ENCODE results near the gene GYPC. TPM values are rescaled to one million over a fixed set of nuclear protein-coding genes. Genes with fewer than 3 reads are reported as not detected.

GYPC gene
- total RNA-seq, 2 experiments from 2014 or later: 150 to 155 TPM

DNA sequence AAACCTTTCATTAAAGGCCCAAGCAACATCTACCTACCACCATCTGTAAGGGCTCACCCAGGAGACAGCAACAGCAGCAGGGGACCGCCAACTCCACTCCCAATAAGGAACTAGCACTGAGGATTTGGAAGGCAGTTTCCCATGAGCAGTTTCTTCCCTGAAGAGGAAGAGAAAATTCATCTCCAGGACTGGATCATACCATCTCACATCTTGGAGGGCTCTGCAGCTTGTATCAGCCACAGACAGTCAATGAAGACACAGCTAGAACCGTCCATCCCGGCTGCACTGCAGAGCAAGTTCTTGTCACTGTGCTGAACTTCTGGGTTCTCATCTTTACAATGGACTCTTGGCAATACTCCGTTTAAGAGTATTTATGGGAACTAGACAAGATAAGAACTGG lies 2.8 kb upstream of the GYPC start:
- intact Hi-C loops (cut with micrococcal nuclease): no loop called here
- Mint-ChIP-seq H3K27me3 (ENCODE audit: low read depth) (no peaks in the 10 kb centered on the region), H3K27ac (no peak overlapping the region), H3K4me3 (no peak overlapping the region), H3K4me1 (ENCODE audit: low read depth) (peaks cover 17% of the 10 kb centered on the region), H3K9me3 (peaks cover 14% of the 10 kb centered on the region), H3K36me3 (ENCODE audit: low read depth) (peaks cover 18% of the 10 kb centered on the region)
- DNase-seq: no peak
- CTCF ChIA-PET: interaction anchor here (1.2 kb wide), 1 partner anchor 124 kb away, joined by 3 read pairs; no protein-coding TSS in a partner anchor

DNA sequence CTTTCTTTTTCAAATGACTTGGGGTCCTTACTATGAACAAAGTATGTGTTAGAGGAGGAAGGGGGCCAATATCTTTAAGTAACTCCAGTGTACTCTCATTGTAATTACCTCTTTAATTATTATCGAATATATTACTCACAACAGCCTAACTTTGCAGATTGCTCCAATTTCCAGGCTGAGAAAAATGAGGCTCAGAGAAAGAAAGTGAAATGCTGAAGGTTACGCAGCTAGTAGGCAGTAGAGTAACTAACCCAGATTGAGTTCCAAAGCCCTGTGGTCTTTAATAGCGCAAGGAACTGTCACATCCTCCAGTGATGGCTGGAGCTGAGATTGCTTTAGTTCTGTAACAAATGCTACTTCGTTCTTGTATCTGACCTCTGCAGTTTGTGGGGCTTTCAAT lies 2.2 kb upstream of the GYPC start:
- peaks cover 14% of the 10 kb centered on the region for H3K9me3 Mint-ChIP-seq
- H3K27ac Mint-ChIP-seq: no peak overlapping the region
- H3K4me3 Mint-ChIP-seq: no peak overlapping the region
- intact Hi-C loops (cut with micrococcal nuclease): no loop called here
- peaks cover 22% of the 10 kb centered on the region for H3K4me1 Mint-ChIP-seq (ENCODE audit: low read depth)
- no peak for DNase-seq
- H3K36me3 Mint-ChIP-seq (ENCODE audit: low read depth): peaks cover 22% of the 10 kb centered on the region
- no peaks in the 10 kb centered on the region for H3K27me3 Mint-ChIP-seq (ENCODE audit: low read depth)
- CTCF ChIA-PET: no interaction called here

DNA sequence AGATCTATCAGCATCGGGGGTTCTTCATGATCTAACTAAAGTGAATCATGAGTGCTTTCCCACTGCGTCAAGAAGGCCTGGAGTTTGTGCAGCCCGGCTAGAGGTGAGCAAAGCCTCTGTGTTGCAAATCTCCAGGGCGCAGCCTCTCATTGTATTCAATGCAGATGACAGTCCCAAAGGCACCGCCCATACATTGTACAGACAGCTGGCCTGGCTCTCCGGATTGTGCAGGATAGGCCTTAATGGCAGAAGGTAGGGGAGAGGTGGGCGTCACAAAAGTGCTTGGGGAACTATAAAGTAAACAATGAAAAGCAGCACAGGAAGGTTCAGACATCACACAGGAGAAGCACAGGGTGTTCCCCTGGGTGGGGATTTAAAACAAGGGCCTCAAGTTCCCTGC lies 907 bp upstream of the GYPC start:
- CTCF ChIA-PET: interaction anchor here (1.6 kb wide), 1 partner anchor 20 kb away, joined by 3 read pairs; no protein-coding TSS in a partner anchor
- no peak for DNase-seq
- peak overlapping the region; percentile 93 for H3K27ac Mint-ChIP-seq
- peaks cover 30% of the 10 kb centered on the region for H3K36me3 Mint-ChIP-seq (ENCODE audit: low read depth)
- intact Hi-C loops (cut with micrococcal nuclease): loop anchor here (5.0 kb wide), 4 partner anchors 353 to 1372 kb away; partner anchors contain the start of genes MAP3K2 and SAP130
- H3K4me1 Mint-ChIP-seq (ENCODE audit: low read depth): peaks cover 35% of the 10 kb centered on the region
- H3K4me3 Mint-ChIP-seq: peak overlapping the region; percentile 91
- H3K27me3 Mint-ChIP-seq (ENCODE audit: low read depth): no peaks in the 10 kb centered on the region
- H3K9me3 Mint-ChIP-seq: peaks cover 14% of the 10 kb centered on the region

DNA sequence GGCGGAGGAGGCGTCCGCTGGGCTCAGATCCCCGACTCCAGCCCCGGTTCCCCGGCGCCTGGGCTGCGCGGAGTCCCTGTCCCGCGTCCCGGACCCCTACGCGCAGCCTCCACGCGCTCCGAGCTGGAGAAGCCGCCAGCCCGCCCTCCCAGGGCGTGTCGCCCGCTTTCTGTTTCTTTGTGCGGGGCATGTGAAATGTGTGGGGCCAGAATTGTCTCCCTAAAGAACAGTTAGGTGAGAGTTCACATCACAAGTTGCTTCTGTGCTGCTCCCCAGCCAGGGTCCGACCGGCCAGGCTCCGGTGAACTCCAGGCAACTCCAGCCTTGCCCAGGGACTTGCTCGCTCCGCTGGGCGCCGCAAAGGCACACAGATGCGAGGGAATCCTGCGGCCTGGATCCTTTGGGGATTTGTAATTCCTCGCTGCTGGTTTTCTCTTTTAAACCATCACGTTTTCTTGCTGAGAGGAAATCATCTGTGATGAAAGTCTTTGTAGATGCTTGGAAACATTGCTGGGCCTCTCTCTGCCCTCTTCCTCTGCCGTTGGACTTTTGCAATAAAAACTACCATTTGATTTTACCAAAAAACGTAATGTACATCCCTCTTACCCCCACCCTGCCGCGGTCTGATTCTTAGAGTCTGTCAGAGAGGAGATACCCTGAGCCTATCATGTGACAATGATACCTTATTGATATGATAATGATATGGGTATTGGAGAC lies 631 bp downstream of the GYPC start:
- peaks cover 50% of the 10 kb centered on the region for H3K4me1 Mint-ChIP-seq (ENCODE audit: low read depth)
- peak; percentile 53 for DNase-seq
- no peaks in the 10 kb centered on the region for H3K27me3 Mint-ChIP-seq (ENCODE audit: low read depth)
- H3K4me3 Mint-ChIP-seq: peak overlapping the region; percentile 100
- intact Hi-C loops (cut with micrococcal nuclease): loop anchor here (1.0 to 5.0 kb wide), 8 partner anchors 10 to 1371 kb away; partner anchors contain the start of genes MAP3K2 and SAP130
- peak overlapping the region; percentile 100 for H3K27ac Mint-ChIP-seq
- peaks cover under 1% of the 10 kb centered on the region for H3K9me3 Mint-ChIP-seq
- CTCF ChIA-PET: no interaction called here
- H3K36me3 Mint-ChIP-seq (ENCODE audit: low read depth): peaks cover 41% of the 10 kb centered on the region

DNA sequence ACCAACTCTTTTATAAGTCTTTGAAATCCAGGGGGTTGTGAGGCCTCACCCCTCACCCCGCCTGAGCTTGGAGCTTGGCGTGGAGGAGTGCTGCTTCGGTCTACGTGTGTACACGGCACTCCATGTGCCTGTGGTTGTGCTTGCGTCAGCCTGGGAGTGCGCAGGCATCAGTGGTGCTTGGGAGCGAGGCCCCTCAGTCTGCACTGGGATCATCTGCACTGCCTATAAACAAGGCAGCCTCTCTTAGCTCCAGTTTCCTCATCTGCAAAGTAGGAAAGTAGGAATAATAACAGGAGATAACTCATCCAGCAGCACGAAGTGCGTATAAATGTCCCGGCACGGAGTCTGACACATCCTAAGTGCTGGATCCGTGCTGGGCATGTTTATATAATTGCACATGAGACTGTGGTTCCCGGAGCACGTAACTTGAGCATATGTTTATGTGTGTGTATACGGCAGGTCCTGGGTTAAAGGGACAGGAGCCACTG lies 1.2 kb downstream of the GYPC start:
- CTCF ChIA-PET: no interaction called here
- no peaks in the 10 kb centered on the region for H3K27me3 Mint-ChIP-seq (ENCODE audit: low read depth)
- intact Hi-C loops (cut with micrococcal nuclease): loop anchor here (1.0 to 5.0 kb wide), 8 partner anchors 9 to 1370 kb away; partner anchors contain the start of genes MAP3K2 and SAP130
- peaks cover 56% of the 10 kb centered on the region for H3K4me1 Mint-ChIP-seq (ENCODE audit: low read depth)
- H3K4me3 Mint-ChIP-seq: peak overlapping the region; percentile 100
- DNase-seq: peak; percentile 60
- peak overlapping the region; percentile 100 for H3K27ac Mint-ChIP-seq
- peaks cover 47% of the 10 kb centered on the region for H3K36me3 Mint-ChIP-seq (ENCODE audit: low read depth)
- H3K9me3 Mint-ChIP-seq: no peaks in the 10 kb centered on the region

DNA sequence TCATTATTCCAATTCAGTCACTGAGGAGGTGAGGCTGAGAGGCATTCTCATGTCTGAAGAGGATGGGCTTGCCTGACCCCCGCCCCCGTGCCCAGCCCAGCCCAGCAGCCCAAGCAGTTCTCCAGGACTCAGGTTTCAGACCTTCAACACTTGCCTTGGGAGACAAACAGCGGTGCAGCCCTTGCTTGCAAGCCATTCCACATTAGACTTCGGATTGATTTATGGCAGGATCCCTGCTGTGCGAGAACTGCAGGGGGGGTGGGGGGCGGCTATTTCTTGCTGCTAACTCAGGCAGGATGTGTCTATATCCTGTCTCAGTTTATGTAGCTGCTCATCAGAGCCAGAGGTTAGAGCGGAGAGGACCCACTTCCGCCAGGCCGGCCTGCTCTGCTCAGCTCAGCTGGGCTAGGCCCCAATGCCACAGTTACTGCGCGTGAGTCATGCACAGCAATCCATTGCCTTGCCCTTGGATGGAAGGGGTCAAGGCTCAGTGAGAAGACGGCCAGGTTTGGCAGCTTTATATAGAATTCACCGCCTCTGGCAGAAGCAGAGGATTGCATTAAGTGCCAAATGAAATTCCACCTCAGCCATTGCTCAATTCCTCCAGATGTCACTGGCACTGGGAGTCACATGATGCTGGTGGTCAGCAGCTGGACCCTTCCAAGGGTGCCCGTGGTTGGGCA lies 1.8 kb downstream of the GYPC start:
- Mint-ChIP-seq H3K27me3 (ENCODE audit: low read depth) (no peaks in the 10 kb centered on the region), H3K9me3 (no peaks in the 10 kb centered on the region), H3K4me1 (ENCODE audit: low read depth) (peaks cover 61% of the 10 kb centered on the region), H3K4me3 (peak overlapping the region; percentile 100), H3K36me3 (ENCODE audit: low read depth) (peaks cover 52% of the 10 kb centered on the region), H3K27ac (peak overlapping the region; percentile 100)
- intact Hi-C loops (cut with micrococcal nuclease): loop anchor here (1.0 to 5.0 kb wide), 10 partner anchors 9 to 1370 kb away; partner anchors contain the start of genes IWS1, MAP3K2 and SAP130
- peak; percentile 87 for DNase-seq
- CTCF ChIA-PET: no interaction called here

DNA sequence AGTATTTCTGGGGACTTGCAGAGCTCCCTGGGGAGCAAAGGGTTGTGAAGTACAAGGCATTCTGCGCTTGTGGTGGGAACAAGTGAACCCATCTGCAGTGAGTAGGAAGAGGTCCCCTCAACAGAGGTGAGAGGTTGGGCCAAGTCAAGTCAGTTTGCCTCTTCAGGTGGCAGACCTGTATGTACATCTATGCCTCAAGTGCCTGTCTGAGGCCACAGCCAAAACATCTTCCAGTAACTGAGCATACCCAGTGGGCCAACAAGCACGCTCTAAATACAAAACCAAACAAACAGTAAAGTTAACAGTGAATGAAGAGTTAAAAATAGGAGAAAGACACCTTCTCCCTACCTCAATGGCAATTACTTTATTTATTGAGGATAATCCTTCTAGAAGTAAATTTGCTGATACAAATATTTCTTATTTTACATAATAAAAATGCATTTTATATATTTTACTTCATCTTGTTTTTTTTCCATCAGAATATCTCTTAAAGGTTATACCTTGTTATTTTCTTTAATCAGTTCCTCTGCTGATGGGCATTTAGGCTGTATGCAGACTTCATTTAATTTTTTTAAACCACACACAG lies 2.5 kb downstream of the GYPC start:
- Mint-ChIP-seq H3K36me3 (ENCODE audit: low read depth) (peaks cover 59% of the 10 kb centered on the region), H3K27ac (peak overlapping the region; percentile 100), H3K27me3 (ENCODE audit: low read depth) (no peaks in the 10 kb centered on the region), H3K9me3 (no peaks in the 10 kb centered on the region), H3K4me3 (peak overlapping the region; percentile 100), H3K4me1 (ENCODE audit: low read depth) (peaks cover 65% of the 10 kb centered on the region)
- no peak for DNase-seq
- intact Hi-C loops (cut with micrococcal nuclease): loop anchor here (2.0 to 5.0 kb wide), 6 partner anchors 130 to 1369 kb away; partner anchors contain the start of genes IWS1, MAP3K2 and SAP130
- CTCF ChIA-PET: no interaction called here

DNA sequence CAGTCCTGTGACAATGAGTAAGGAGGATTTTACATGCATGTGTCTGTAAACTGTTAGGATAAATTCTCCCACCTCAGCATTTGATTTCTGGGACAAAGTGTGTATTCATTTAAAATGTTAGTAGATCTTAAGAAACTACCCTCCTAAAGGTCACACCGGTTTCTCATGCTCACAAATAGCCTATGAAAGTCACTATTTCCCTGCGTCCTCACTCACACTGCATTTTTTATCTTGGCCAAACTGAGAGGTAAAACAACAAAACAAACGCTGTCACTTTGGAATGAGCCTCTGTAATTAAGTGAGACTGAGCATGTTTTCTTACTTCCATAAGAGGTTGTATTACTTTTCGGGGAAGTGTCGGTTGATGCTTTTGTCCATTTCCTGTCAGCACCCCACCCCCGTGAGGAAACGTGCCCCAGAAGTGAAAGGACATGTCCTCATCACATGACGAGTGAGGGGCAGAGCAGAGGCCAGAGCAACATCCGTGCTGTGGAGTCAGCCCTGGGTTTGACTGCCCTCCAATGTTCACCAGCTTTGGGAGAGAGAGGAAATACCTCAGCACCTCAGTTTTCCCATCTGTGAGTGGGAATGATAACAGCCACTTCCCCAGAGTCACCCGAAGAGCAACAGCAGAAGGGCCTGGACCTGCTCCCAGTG lies 3.1 kb downstream of the GYPC start:
- no peaks in the 10 kb centered on the region for H3K9me3 Mint-ChIP-seq
- H3K27me3 Mint-ChIP-seq (ENCODE audit: low read depth): no peaks in the 10 kb centered on the region
- H3K4me3 Mint-ChIP-seq: peak overlapping the region; percentile 77
- H3K36me3 Mint-ChIP-seq (ENCODE audit: low read depth): peaks cover 64% of the 10 kb centered on the region
- CTCF ChIA-PET: no interaction called here
- peak overlapping the region; percentile 100 for H3K27ac Mint-ChIP-seq
- intact Hi-C loops (cut with micrococcal nuclease): loop anchor here (1.0 to 5.0 kb wide), 7 partner anchors 130 to 1368 kb away; partner anchors contain the start of genes IWS1, MAP3K2 and SAP130
- H3K4me1 Mint-ChIP-seq (ENCODE audit: low read depth): peaks cover 71% of the 10 kb centered on the region
- peak; percentile 89 for DNase-seq

DNA sequence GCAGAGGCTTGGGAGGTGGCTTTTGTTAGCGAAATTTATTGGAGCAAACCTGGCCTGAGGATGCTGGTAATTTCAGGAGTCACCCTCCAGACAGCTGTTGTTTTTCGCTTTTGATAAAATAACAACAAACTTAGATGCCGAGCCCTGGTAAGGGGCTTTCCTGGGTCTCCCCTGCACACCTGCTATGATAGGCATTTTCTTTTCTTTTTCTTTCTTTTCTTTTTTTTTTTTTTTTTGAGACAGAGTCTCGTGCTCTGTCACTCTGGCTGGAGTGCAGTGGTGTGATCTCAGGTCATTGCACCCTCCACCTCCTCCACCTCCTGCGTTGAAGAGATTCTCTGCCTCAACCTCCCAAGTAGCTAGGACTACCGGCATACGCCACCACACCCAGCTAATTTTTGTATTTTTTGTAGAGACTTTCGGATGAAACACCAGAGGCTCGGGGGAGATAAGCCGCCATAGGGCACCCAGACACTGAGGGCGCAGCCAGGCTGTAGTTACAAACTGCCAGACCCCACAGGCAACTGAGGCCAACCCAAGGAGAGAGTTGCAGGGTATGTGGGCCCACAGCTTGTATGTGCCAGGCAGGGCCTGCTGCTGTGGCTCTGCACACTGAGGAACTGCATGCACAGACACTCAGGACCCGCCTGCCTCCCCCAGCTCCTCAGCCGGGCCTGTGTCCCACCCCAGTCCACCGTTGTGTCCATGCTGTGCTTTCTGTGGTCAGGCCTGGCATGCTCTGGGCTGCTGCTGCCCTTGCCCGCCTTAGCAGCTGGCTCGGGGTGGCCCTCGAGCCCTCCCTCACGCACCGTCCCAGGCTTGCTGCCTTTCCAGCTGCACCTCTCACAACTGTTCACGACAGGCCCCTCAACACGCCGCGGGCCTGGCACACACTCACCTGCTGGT lies 3.9 kb downstream of the GYPC start:
- Mint-ChIP-seq H3K4me1 (ENCODE audit: low read depth) (peaks cover 79% of the 10 kb centered on the region), H3K27me3 (ENCODE audit: low read depth) (no peaks in the 10 kb centered on the region), H3K27ac (peak overlapping the region; percentile 100), H3K9me3 (no peaks in the 10 kb centered on the region), H3K36me3 (ENCODE audit: low read depth) (peaks cover 65% of the 10 kb centered on the region), H3K4me3 (peak overlapping the region; percentile 18)
- intact Hi-C loops (cut with micrococcal nuclease): loop anchor here (1.0 to 5.0 kb wide), 7 partner anchors 131 to 1367 kb away; partner anchors contain the start of genes IWS1, MAP3K2 and SAP130
- CTCF ChIA-PET: no interaction called here
- no peak for DNase-seq

DNA sequence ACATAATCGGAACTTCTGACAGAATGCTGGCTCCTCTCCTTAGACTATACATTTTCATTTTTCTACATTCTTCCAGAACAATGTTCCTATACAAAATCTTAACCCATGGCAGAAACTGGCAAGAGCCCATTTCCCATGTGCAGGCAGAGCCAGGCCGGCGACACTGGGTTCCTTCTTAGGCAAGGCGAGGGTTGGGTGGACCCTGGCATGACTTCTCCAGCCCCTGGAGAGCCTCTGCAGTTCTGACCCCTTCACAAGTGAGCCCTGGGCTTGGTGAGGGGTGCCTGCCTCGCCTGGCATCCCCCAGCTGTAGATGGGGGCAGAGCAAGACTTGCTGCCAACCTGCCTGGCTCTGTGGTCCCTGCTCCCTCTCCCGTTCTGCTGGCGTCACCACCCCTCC lies 5.0 kb downstream of the GYPC start:
- peak overlapping the region; percentile 100 for H3K27ac Mint-ChIP-seq
- peaks cover 66% of the 10 kb centered on the region for H3K36me3 Mint-ChIP-seq (ENCODE audit: low read depth)
- no peaks in the 10 kb centered on the region for H3K9me3 Mint-ChIP-seq
- H3K4me1 Mint-ChIP-seq (ENCODE audit: low read depth): peaks cover 80% of the 10 kb centered on the region
- no peak overlapping the region for H3K4me3 Mint-ChIP-seq
- intact Hi-C loops (cut with micrococcal nuclease): no loop called here
- no peak for DNase-seq
- CTCF ChIA-PET: no interaction called here
- H3K27me3 Mint-ChIP-seq (ENCODE audit: low read depth): no peaks in the 10 kb centered on the region

Data from activated naive CD4-positive, alpha-beta T cell treated with anti-CD3 and anti-CD28 coated beads for 36 hours (primary cell).